NCI-H2107 treated with DMSO at 0.1 percent for 48 hours (cell line): ENCODE data around the gene TMEM128.
"Not testable (repeated sequence)": the region's sequence is repeated elsewhere in the genome, so short reads cannot be mapped to it uniquely, and the experiment has no call there.

Source experiments
- DNase-seq: peaks from one replicate; lab custom pipeline; 2025; ENCODE audit not compliant: unreplicated experiment; lab: John Stamatoyannopoulos, UW

TMEM128 gene

DNA sequence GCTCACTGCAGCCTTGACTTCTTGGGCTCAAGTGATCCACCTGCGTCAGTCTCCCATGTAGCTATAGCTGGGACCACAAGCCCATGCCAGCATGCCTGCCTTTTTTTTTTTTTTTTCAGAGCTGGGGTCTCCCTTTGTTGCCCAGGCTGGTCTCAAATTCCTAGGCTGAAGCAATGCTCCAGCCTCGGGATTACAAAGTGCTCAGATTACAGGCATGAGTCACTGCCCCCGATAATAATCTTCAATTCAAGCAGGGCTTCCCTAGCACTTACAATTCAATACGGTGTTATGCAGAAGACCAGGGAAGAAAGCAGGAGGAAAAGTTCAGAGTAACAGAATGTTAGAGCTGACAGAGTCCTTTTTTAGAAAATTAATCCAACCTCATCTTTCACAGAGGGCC is 47.4 kb downstream of the TMEM128 start:
- DNase-seq = no peak

DNA sequence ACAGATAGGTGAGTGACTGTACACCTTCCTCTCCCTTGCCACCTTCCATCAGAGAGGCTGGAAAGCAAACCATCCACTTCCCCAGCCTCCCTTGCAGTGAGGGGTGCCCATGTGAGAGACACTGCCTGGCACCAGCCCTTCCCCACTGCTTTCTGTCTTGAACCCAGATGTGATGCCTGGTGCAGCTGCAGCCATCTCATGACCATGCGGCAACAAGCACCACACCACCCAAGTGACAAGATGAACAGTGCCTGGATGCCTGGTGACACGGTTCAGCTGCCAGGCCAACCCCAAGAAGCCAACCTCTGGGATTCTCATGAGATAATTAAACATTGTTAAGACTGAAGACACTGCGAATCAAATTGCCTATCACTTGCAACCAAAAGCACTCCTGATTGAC is 52.7 kb downstream of the TMEM128 start:
- DNase-seq = no peak

- DNase-seq = not testable (repeated sequence)
Measured at GRCh38 chr4:4188557-4188956, 59.5 kb downstream of the TMEM128 start.
